SK-N-SH treated with all-trans-retinoic acid at 6 μM for 48 hours (cell line): ENCODE data around the gene FGF4.
"Not testable (repeated sequence)": the region's sequence is repeated elsewhere in the genome, so short reads cannot be mapped to it uniquely, and the experiment has no call there.

ENCODE experiments used
- ATAC-seq: fragments of 200-7000 bp; cut with Tn5 transposase; 3 replicates; pipeline ENCODE4 v1.9.1; 2020; ENCODE audit warnings: mild to moderate bottlenecking, moderate library complexity
- ARNTL ChIP-seq: fragments of 450-650 bp; formaldehyde crosslinking; IDR thresholded peaks from 2 replicates; pipeline ENCODE4 v1.5.0; 2020; ENCODE audit warnings: low read depth, mild to moderate bottlenecking, moderate library complexity, borderline replicate concordance
- BACH2 ChIP-seq: fragments of 250-450 bp; sonication (Bioruptor Pico); IDR thresholded peaks from 2 replicates; pipeline ENCODE4 v1.9.0; 2021; ENCODE audit warnings: mild to moderate bottlenecking, borderline replicate concordance
- CSDC2 ChIP-seq: fragments of 250-450 bp; sonication (Bioruptor Pico); IDR thresholded peaks from 2 replicates; pipeline ENCODE4 v1.5.0; 2020; ENCODE audit warnings: mild to moderate bottlenecking, moderate library complexity
- ESRRG ChIP-seq: fragments of 250-450 bp; sonication (Bioruptor Pico); IDR thresholded peaks from 2 replicates; pipeline ENCODE4 v1.6.1; 2021; ENCODE audit warnings: mild to moderate bottlenecking
- GLIS3 ChIP-seq: fragments of 250-450 bp; sonication (Bioruptor Pico); IDR thresholded peaks from 2 replicates; pipeline ENCODE4 v1.5.0; 2020; ENCODE audit warnings: mild to moderate bottlenecking, moderate library complexity
- ISL1 ChIP-seq: fragments of 250-450 bp; sonication (Bioruptor Pico); IDR thresholded peaks from 2 replicates; pipeline ENCODE4 v2.1.2; 2022; ENCODE audit warnings: mild to moderate bottlenecking, moderate library complexity
- OSR1 ChIP-seq: fragments of 250-450 bp; sonication (Bioruptor Pico); IDR thresholded peaks from 2 replicates; pipeline ENCODE4 v1.8.0; 2022; ENCODE audit warnings: moderate library complexity, mild to moderate bottlenecking, inconsistent platforms
- PPARA ChIP-seq: fragments of 250-450 bp; sonication (Bioruptor Pico); IDR thresholded peaks from 2 replicates; pipeline ENCODE4 v1.5.0; 2020; ENCODE audit warnings: mild to moderate bottlenecking, borderline replicate concordance
- RARB ChIP-seq: fragments of 250-450 bp; sonication (Bioruptor Pico); IDR thresholded peaks from 2 replicates; pipeline ENCODE4 v1.8.0; 2021; ENCODE audit warnings: mild to moderate bottlenecking, moderate library complexity
- SNAI2 ChIP-seq: fragments of 250-450 bp; sonication (Bioruptor Pico); IDR thresholded peaks from 2 replicates; pipeline ENCODE4 v1.5.0; 2020; ENCODE audit warnings: mild to moderate bottlenecking, moderate library complexity
- TOX ChIP-seq: fragments of 250-450 bp; sonication (Bioruptor Pico); IDR thresholded peaks from 2 replicates; pipeline ENCODE4 v1.8.0; 2021; ENCODE audit warnings: mild to moderate bottlenecking, moderate library complexity, borderline replicate concordance
- ZC3H10 ChIP-seq: fragments of 250-450 bp; sonication (Bioruptor Pico); IDR thresholded peaks from 2 replicates; pipeline ENCODE4 v1.5.1; 2021; ENCODE audit warnings: mild to moderate bottlenecking, moderate library complexity
- ZFP3 ChIP-seq: fragments of 250-450 bp; sonication (Bioruptor Pico); IDR thresholded peaks from 2 replicates; pipeline ENCODE4 v1.5.0; 2020; ENCODE audit warnings: mild to moderate bottlenecking, moderate library complexity
- ZNF565 ChIP-seq: fragments of 450-650 bp; formaldehyde crosslinking; conservative IDR thresholded peaks from 2 replicates; pipeline ENCODE4 v1.5.0; 2020; ENCODE audit warnings: low read depth, mild to moderate bottlenecking, moderate library complexity
- ZNF70 ChIP-seq: fragments of 450-650 bp; formaldehyde crosslinking; IDR thresholded peaks from 2 replicates; pipeline ENCODE4 v1.5.0; 2020; ENCODE audit warnings: mild to moderate bottlenecking, moderate library complexity
- ZNF8 ChIP-seq: fragments of 450-650 bp; formaldehyde crosslinking; IDR thresholded peaks from 2 replicates; pipeline ENCODE4 v1.5.0; 2020; ENCODE audit warnings: mild to moderate bottlenecking, moderate library complexity
- TF ChIP-seq, protein P1 (sequence below): fragments of 250-450 bp; sonication (Bioruptor Pico); IDR thresholded peaks from 2 replicates; pipeline ENCODE4 v1.8.0; 2020; ENCODE audit warnings: mild to moderate bottlenecking, moderate library complexity, borderline replicate concordance
- TF ChIP-seq, protein P2 (sequence below): fragments of 250-450 bp; sonication (Bioruptor Pico); IDR thresholded peaks from 2 replicates; pipeline ENCODE4 v1.5.1; 2020; ENCODE audit warnings: low read depth, mild to moderate bottlenecking, moderate library complexity
- TF ChIP-seq, protein P3 (sequence below): fragments of 250-450 bp; sonication (Bioruptor Pico); IDR thresholded peaks from 2 replicates; pipeline ENCODE4 v1.5.1; 2021; ENCODE audit warnings: mild to moderate bottlenecking, moderate library complexity
- TF ChIP-seq, protein P4 (sequence below): fragments of 250-450 bp; sonication (Bioruptor Pico); IDR thresholded peaks from 2 replicates; pipeline ENCODE4 v1.8.0; 2021; ENCODE audit warnings: low read depth, mild to moderate bottlenecking, moderate library complexity, borderline replicate concordance
- TF ChIP-seq, protein P5 (sequence below): fragments of 250-450 bp; sonication (Bioruptor Pico); IDR thresholded peaks from 2 replicates; pipeline ENCODE4 v1.5.0; 2020; ENCODE audit warnings: mild to moderate bottlenecking, moderate library complexity

The FGF4 gene

DNA sequence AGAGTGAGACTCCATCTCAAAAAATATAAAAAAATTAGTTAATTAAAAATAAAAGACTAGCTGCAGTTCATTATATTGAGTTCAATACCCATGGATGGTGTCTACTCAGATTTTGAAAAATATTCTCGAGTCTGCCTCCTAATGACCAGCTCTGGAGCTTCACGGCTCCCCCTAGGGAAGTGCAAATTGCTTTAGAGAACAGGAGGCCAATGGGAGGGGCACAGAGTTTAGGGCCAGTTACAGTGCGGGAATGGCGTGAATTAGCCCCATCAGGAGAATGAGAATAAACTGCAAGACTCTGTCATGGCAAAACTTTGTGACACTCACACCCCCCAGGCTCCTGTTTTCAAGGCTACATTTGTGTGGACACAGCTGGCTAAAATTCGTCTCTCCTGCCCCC is 4.6 kb downstream of the FGF4 start (continued):
- TF ChIP-seq, protein P1, sequence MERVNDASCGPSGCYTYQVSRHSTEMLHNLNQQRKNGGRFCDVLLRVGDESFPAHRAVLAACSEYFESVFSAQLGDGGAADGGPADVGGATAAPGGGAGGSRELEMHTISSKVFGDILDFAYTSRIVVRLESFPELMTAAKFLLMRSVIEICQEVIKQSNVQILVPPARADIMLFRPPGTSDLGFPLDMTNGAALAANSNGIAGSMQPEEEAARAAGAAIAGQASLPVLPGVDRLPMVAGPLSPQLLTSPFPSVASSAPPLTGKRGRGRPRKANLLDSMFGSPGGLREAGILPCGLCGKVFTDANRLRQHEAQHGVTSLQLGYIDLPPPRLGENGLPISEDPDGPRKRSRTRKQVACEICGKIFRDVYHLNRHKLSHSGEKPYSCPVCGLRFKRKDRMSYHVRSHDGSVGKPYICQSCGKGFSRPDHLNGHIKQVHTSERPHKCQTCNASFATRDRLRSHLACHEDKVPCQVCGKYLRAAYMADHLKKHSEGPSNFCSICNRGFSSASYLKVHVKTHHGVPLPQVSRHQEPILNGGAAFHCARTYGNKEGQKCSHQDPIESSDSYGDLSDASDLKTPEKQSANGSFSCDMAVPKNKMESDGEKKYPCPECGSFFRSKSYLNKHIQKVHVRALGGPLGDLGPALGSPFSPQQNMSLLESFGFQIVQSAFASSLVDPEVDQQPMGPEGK = no peak
- TF ChIP-seq ESRRG (CRISPR knock-in tag) = no peak
- TF ChIP-seq ARNTL (CRISPR knock-in tag) = no peak
- no peak for TF ChIP-seq ZC3H10
- no peak for TF ChIP-seq TOX (CRISPR knock-in tag)

DNA sequence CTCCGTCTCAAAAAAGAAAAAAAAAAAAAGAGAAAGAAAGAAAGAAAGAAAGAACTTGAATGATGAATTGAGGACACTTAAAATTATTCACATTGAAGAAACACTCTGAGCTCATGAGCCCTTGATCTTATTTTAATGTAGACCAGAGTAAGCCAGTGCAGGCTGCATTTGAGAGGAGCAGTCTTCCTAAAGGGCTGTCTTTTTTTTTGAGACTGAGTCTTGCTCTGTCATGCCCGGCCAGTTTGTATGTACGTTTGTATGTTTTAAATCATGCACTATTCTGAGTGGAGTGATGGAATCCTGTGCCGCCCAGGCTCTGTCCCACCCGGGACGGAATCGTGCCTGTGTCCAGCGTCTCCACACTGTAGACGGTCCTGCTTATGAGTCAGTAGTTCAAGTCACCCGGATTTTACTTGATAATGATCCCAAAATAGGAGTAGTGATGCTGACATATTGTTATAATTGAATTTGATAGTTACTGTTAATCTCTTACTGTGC is 9.6 kb downstream of the FGF4 start:
- ATAC-seq = no peak
- TF ChIP-seq ESRRG (CRISPR knock-in tag) = no peak

DNA sequence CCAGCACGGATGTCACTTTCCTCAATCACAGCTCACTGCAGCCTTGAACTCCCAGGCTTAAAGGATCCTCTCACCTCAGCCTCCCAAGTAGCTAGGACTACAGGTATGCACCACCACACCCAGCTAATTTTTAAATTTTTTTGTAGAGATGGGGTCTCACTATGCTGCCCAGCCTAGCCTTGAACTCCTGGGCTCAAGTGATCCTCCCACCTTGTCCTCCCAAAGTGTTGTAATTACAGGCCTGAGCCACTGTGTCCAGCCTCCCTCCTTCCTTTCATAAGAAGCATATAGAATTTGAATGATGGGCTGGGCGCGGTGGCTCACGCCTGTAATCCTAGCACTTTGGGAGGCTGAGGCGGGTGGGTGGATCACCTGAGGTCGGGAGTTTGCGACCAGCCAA is 10.2 kb downstream of the FGF4 start:
- not testable (repeated sequence) for ATAC-seq

DNA sequence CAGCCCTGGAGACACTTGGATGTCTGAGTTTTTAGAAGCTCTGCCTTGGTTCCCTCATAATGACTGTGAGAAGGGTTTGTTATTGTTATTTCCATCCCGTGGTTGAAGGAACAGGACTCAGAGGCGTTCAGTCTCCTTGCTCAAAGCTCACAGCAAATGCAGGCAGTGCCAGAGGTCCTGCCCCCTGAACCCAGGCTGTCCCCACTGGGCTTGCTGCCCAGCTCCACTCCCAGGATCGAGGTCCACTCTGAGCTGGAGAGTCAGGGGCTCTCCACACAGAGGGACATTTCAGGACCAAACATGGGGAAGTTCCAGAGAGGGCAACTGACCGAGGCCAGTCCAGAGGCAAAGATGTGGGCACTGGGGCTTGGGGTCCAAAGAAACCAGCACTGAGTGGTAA is 14.8 kb downstream of the FGF4 start:
- ATAC-seq = no peak
- TF ChIP-seq, protein P1 = no peak
- TF ChIP-seq GLIS3 (CRISPR knock-in tag) = no peak
- TF ChIP-seq BACH2 (CRISPR knock-in tag) = no peak
- TF ChIP-seq CSDC2 (CRISPR knock-in tag) = no peak
- TF ChIP-seq, protein P2, sequence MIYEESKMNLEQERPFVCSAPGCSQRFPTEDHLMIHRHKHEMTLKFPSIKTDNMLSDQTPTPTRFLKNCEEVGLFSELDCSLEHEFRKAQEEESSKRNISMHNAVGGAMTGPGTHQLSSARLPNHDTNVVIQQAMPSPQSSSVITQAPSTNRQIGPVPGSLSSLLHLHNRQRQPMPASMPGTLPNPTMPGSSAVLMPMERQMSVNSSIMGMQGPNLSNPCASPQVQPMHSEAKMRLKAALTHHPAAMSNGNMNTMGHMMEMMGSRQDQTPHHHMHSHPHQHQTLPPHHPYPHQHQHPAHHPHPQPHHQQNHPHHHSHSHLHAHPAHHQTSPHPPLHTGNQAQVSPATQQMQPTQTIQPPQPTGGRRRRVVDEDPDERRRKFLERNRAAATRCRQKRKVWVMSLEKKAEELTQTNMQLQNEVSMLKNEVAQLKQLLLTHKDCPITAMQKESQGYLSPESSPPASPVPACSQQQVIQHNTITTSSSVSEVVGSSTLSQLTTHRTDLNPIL (CRISPR knock-in tag) = no peak
- TF ChIP-seq PPARA = no peak
- no peak for TF ChIP-seq ZFP3
- no peak for TF ChIP-seq ZNF8 (CRISPR knock-in tag)
- no peak for TF ChIP-seq ZC3H10
- TF ChIP-seq, protein P3, sequence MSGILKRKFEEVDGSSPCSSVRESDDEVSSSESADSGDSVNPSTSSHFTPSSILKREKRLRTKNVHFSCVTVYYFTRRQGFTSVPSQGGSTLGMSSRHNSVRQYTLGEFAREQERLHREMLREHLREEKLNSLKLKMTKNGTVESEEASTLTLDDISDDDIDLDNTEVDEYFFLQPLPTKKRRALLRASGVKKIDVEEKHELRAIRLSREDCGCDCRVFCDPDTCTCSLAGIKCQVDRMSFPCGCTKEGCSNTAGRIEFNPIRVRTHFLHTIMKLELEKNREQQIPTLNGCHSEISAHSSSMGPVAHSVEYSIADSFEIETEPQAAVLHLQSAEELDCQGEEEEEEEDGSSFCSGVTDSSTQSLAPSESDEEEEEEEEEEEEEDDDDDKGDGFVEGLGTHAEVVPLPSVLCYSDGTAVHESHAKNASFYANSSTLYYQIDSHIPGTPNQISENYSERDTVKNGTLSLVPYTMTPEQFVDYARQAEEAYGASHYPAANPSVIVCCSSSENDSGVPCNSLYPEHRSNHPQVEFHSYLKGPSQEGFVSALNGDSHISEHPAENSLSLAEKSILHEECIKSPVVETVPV (CRISPR knock-in tag) = no peak
- TF ChIP-seq ZNF565 (CRISPR knock-in tag) = no peak
- TF ChIP-seq, protein P4, sequence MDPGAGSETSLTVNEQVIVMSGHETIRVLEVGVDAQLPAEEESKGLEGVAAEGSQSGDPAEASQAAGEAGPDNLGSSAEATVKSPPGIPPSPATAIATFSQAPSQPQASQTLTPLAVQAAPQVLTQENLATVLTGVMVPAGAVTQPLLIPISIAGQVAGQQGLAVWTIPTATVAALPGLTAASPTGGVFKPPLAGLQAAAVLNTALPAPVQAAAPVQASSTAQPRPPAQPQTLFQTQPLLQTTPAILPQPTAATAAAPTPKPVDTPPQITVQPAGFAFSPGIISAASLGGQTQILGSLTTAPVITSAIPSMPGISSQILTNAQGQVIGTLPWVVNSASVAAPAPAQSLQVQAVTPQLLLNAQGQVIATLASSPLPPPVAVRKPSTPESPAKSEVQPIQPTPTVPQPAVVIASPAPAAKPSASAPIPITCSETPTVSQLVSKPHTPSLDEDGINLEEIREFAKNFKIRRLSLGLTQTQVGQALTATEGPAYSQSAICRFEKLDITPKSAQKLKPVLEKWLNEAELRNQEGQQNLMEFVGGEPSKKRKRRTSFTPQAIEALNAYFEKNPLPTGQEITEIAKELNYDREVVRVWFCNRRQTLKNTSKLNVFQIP (CRISPR knock-in tag) = no peak
- TF ChIP-seq SNAI2 (CRISPR knock-in tag) = no peak
- no peak for TF ChIP-seq ISL1 (CRISPR knock-in tag)
- TF ChIP-seq ARNTL (CRISPR knock-in tag) = no peak
- no peak for TF ChIP-seq OSR1 (CRISPR knock-in tag)
- TF ChIP-seq, protein P5, sequence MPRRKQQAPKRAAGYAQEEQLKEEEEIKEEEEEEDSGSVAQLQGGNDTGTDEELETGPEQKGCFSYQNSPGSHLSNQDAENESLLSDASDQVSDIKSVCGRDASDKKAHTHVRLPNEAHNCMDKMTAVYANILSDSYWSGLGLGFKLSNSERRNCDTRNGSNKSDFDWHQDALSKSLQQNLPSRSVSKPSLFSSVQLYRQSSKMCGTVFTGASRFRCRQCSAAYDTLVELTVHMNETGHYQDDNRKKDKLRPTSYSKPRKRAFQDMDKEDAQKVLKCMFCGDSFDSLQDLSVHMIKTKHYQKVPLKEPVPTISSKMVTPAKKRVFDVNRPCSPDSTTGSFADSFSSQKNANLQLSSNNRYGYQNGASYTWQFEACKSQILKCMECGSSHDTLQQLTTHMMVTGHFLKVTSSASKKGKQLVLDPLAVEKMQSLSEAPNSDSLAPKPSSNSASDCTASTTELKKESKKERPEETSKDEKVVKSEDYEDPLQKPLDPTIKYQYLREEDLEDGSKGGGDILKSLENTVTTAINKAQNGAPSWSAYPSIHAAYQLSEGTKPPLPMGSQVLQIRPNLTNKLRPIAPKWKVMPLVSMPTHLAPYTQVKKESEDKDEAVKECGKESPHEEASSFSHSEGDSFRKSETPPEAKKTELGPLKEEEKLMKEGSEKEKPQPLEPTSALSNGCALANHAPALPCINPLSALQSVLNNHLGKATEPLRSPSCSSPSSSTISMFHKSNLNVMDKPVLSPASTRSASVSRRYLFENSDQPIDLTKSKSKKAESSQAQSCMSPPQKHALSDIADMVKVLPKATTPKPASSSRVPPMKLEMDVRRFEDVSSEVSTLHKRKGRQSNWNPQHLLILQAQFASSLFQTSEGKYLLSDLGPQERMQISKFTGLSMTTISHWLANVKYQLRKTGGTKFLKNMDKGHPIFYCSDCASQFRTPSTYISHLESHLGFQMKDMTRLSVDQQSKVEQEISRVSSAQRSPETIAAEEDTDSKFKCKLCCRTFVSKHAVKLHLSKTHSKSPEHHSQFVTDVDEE (CRISPR knock-in tag) = no peak
- TF ChIP-seq ZNF70 (CRISPR knock-in tag) = no peak
- no peak for TF ChIP-seq ESRRG (CRISPR knock-in tag)
- TF ChIP-seq RARB = no peak
